ENCODE measurements around the gene PYCARD.

GRCh38 chr16:31213342-31213741 is 10.8 kb upstream of the PYCARD start:
- TF ChIP-seq FOXM1 (IDR thresholded peaks at IDR 0.05; ENCODE audit: borderline replicate concordance) = no peak
- no peak for TF ChIP-seq LEF1 (IDR thresholded peaks at IDR 0.05; ENCODE audit: borderline replicate concordance)
